Stimulated activated CD4-positive, alpha-beta T cell treated with anti-CD3 and anti-CD28 coated beads, Interleukin-1b, Interleukin-23, amount 100 ng/mL, for 24 hours (primary cell): ENCODE measurements around the gene AIG1.
"Not testable (repeated sequence)": the region's sequence is repeated elsewhere in the genome, so short reads cannot be mapped to it uniquely, and the experiment has no call there.

Source experiments
- DNase-seq, 4 experiments: peaks; one replicate each; pipeline ENCODE4 v3.0.0-alpha.2; 2020; ENCODE audit warnings: low read depth in 4 of 4, low spot score in 1 of 4

AIG1 gene, protein sequence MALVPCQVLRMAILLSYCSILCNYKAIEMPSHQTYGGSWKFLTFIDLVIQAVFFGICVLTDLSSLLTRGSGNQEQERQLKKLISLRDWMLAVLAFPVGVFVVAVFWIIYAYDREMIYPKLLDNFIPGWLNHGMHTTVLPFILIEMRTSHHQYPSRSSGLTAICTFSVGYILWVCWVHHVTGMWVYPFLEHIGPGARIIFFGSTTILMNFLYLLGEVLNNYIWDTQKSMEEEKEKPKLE

DNA sequence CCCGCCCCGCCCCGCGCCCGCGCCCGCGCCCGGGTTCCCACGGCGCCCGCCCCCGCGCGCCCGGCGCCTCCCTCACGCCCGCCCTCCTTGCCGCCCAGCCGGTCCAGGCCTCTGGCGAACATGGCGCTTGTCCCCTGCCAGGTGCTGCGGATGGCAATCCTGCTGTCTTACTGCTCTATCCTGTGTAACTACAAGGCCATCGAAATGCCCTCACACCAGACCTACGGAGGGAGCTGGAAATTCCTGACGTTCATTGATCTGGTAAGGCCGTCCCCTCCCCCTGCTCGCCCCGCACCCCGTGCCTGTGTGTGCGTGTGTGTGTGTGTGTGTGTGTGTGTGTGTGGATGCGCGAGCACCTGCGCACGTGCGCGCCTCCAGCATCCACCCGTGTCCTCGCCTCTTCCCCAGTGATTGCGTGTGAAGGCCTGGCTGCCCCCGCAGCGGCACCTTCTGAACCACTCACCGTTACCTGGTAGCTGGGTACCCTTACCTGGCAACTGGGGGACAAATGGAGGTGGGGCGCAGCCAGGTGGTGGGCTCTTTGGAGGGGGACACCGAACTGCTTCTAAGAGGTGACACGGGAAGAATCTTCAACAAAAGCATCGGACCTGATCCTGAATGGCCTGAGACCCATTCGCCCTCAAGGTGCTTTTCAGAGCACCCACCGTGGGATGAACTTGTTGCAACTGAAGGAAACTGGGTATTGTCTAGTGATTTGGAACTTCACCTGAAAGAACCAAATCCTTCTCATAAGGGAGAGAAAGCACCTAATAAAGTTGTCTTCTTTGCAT is at the start of gene AIG1:
TSS of gene AIG1 (plus strand) at position 84 of the 791 bp plus-strand sequence. CDS start at position 121, 37 bp downstream.
- peak; percentile 22 to 57 (median 26) for DNase-seq

DNA sequence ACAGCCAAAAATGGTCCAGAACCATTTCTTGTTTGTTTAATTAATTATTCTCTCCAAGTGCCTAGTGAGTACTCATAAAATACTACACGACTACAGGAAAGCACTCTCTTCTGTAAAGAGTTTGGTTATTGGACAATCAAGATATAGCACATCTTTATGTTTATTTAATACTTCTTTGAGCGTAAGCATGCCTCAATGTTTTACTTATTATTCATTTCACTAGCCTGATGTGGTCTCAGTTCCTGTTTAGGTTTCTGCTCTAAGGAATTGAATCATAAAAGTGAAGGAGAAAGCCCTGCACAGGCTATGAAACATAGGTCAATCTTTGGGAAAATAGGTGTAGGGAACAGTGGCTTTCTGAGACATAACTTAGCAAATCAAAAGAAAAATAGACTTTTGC is 45.9 kb upstream of the AIG1 start:
- no peak for DNase-seq

DNA sequence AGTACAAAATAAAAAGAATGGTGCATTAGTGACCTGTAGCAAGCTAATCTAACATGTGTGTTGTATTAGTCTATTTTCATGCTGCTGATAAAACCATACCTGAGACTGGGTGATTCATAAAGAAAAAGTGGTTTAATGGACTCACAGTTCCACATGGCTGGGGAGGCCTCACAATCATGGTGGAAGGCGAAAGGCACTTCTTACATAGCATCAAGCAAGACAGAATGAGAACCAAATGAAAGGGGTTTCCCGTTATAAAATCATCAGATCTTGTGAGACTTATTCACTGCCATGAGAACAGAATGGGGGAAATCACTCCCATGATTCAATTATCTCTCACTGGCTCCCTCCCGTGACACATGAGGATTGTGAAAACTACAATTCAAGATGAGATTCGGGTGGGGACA is 45.4 kb upstream of the AIG1 start:
- no peak for DNase-seq

DNA sequence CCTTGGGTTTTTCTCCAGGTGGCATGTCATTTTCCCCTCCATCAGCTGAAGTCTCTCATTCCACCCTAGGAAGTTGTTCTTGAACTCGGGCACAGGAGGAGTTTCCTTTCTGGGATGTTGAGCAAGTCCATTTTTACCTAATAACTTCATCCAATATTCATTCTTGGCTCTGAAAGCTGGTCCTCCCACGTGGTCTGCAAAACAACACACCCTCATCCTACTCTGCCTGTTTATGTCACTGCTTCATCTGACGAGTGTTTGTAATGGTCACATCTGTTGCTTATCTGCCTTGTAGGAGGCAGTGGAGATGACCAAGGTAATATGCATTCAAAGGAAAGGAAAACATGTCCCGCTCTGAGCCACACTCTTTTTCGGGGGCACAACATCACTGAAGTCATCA is 41.7 kb upstream of the AIG1 start:
- DNase-seq, result no peak

DNA sequence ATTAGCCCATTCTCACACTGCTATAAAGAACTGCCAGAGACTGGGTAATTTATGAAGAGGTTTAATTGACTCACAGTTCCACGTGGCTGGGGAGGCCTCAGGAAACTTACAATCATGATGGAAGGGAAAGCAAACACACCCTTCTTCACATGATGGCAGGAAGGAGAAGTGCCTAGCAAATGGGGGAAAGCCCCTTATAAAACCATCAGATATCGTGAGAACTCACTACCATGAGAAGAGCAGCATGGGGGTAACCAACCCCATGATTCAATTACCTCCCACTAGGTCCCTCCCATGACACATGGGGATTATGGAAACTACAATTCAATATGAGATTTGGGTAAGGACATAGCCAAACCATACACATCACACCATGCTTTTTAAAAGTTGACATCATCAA is 39.8 kb upstream of the AIG1 start:
- DNase-seq, result not testable (repeated sequence)

DNA sequence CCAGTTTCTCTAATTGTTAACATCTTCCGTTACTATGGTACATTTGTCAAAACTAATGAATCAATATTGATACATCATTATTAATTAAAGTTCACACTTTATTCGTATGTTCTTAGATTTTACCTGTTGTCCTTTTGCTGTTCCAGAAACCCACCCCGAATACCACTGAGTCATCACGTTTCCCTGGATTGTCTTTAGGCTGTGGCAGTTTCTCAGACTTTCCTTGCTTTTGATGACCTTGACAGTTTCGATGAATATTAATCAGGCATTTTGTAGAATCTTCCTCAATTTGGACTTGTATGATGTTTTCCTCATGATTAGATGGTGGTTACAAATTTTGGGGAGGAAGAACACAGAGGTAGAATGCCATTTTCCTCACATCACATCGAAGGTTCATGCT is 39.1 kb upstream of the AIG1 start:
- no peak for DNase-seq

DNA sequence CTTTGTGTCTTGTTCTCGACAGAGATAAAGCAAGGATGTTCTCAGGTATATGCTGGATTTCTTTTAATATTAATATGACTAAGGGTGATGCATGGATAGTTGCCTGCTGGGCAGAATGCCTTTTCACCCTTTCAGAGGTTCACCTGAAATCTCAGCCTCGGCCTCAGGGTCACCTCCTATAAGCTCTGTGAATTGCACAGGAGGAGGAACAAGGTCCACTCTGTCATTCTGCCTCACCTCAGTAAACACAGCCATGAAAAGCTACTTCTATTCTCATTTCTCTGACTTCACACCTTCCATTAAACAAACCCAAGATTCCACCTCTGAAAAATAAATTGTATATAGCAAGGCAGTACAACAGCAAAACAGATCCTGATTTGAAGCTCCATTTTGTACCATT is 38.1 kb upstream of the AIG1 start:
- DNase-seq, result no peak

DNA sequence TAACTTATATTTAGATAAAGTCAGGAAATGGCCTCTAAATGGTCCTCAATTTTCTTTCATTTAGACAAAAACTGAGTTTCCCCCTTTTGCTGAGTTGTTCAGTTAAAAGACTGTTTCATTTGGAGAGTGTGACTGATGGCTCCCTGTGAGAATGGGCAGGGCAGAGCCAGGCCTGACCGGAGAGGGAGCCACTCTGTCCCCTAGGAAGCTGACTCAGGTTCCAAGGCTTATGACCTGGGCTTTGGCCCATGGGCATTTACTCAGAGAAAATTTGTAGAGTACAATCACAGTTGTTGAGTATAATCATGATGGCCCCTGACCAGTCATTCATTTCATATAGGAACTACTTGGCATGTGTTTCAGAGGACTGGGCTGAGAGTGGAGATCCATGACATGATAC is 37.0 kb upstream of the AIG1 start:
- DNase-seq, result no peak

DNA sequence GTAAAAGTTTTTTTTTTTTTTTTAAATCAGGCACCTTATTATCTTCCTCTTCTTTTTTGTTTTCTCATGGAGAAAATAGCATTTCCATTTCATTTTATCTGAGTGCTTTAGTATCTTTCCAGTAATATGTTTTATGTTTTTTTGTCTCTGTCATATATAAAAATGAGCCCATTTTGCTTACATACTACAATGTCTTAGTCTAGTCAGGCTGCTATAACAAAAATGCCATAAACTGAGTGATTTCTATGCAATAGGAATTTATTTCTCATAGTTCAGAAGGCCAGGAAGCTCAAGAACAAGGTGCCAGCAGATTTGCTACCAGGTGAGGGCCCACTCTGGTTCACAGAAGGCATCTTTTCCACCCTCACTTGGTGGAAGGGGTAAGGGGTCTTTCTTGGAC is 35.7 kb upstream of the AIG1 start:
- no peak for DNase-seq

DNA sequence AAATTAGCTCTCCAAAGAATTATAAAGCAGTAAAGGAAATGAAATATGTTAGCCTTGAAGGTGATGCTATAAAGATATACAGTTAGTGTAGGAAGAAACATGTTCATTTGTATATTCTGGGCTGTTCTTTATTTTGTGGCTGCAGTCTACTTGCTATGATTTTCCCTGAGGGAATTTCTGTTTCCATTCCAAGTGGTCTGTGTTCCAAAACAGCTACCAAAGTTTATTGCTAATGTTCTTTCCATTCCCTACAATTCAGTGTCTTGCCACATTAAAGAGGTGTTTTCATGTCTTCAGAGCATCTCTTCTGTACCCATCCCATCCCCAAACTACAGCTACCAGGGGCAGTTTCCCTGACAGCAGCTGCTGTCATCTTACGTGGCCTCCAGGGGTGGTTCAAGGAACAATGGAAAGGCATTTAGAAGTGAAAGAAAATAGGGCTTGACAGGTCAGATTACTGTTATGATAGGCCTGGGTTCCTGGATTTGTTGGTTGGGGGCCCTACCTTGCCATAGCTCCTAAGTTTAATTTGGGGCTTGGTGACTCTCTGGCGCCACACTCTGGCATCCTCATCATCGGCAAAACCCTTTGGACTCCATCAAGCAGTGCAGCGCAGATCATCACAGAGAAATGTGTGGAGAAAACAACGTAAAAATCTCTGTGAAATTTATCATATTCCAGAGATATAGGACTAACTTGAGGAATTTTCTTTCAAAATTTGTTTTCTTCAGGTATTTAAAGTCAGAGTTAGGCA is 33.8 kb upstream of the AIG1 start:
- DNase-seq, result peak in 3 of 4 experiments; percentile 7 to 20 (median 14)

DNA sequence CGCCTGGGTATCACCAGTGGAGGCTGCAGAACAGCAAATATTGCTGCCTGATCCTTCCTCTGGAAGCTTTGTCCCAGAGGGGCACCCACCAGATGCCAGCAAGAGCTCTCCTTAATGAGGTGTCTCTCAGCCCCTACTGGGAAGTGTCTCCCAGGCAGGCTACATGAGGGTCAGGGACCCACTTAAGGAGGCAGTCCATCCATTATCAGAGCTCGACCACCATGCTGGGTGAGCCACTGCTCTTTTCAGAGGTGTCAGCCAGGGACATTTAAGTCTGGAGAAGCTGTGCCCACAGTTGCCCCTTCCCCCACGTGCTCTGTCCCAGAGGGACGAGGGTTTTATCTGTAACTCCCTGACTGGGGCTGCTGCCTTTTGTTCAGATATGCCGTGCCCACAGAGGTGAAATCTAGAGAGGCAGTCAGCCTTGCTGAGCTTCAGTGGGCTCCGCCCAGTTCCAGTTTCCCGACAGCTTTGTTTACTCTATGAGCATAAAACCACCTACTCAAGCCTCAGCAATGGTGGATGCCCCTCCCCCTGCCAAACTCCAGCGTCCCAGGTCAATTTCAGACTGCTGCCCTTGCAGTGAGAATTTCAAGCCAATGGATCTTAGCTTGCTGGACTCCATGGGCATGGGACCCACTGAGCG is 25.9 kb upstream of the AIG1 start:
- DNase-seq, result no peak

DNA sequence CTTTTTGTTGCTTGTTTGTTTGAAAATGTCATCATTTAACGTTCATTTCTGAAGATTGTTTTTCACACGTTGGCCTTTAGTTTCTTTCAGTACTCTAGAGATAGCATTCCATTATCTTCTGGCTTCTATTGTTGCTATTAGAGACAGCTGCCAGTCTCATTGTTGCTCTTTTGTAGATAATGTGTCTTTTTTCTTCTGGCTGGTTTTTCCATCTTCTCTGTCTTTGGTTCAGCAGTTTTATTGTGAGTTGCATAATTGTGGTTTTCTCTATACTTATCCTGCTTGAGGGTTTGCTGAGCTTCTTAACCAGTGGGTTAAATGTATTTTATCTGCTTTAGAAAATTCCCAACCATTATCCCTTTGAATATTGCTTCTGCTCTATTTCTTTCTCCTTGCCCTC is 23.2 kb upstream of the AIG1 start:
- DNase-seq, result no peak

DNA sequence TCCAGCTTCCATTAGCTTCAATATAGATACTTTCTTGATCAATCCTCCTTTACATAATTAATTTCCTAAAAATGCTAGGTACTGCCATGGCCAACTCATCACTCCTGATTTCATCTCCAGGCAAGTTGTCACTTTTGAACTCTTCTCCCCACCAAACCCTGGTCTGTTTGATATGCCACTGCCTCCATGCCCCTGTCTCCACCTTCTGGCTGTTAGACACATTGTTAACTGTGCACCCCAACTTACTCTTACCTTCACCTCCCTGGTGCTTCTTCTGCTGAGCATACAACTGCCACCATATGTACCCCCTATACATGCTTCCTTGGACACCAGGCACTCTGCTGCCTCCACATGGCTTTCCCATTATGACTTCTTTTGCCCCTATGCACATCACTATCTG is 21.9 kb upstream of the AIG1 start:
- DNase-seq, result no peak

DNA sequence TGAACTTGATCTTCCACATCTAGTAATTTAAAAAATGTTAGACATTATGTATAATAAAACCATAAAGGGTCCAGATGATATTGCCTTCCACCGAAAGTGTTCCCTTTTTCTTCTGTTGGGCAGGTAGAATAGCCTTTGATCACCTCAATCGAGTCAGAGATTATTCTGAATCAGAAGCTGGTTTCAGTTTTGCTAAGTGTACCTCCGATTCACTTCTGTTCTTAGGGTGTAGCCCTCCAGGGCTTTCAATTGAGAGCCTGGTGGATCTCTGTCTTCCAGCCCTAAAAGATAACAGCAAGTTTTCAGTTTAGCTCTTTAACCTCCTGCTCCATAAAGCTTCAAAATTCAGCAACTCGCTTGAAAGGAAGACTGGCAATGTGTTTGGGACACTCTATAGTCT is 21.1 kb upstream of the AIG1 start:
- DNase-seq, result no peak

DNA sequence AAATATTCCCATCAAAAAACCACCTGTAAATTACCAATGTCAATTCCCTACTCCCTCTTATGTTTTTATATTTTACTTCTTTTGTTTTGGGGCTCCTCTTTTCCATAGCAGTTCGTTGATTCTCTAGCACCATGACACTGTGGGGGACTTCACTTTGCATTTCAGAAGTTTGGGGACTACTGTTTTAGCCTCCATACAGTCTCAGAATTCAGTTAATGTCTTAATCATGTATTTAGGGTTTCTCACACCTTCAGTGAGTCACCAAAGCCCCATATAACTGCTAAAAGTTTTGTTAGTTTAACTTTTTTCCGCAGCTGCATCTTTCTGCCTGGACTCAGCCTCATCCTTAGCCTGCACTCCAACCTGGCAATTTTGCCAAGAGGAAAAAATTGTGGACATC is 20.7 kb upstream of the AIG1 start:
- no peak for DNase-seq

DNA sequence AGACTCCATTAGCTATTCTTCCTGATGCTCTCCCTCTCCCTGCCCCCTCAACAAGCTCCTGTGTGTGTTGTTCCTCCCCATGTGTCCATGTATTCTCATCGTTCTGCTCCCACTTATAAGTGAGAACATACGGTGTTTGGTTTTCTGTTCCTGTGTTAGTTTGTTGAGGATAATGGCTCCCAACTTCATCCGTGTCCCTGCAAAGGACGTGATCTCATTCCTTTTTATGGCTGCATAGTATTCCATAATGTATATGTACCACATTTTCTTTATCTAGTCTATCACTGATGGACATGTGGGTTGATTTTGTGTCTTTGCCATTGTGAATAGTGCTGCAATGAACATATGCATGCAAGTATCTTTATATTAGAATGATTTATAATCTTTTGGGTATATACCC is 16.3 kb upstream of the AIG1 start:
- not testable (repeated sequence) for DNase-seq

DNA sequence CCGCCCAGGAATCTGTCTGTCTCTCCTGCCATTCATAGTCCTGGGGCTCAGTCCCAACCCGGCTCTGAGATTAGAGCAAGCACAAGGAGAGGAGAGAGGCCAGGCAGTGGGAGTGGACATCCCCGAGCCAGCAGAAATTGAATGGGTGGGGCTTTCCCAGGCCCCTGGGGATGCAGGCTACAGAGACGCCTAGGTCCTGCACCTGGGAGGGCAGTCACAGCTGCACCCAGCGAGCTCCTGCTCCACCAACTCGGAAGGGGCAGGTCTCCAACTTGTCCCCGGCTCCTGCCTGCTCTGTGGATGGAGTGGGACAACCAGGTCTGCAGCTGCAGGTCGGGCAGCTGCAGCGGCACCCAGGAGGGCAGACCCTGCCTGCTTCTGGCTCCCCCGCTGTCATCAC is 11.1 kb upstream of the AIG1 start:
- DNase-seq, result no peak

DNA sequence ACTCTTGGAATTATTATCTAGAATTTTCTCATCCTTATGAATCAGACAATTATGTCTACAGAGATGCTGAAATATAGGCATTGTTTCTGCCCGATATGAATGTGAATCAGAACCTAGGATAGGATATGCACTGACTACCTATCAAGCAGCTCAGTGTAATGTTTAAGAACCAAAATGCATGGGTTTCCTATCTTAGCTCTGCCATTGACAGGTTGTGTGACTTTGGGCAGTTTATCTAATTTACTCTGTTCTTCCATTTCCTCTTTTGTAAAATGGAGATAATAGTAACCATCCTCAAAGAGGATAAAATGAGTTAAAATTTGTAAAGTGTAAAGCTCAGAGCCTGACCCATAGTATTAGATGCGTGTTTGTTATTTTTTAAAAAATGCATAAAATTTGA is 10.2 kb upstream of the AIG1 start:
- no peak for DNase-seq

DNA sequence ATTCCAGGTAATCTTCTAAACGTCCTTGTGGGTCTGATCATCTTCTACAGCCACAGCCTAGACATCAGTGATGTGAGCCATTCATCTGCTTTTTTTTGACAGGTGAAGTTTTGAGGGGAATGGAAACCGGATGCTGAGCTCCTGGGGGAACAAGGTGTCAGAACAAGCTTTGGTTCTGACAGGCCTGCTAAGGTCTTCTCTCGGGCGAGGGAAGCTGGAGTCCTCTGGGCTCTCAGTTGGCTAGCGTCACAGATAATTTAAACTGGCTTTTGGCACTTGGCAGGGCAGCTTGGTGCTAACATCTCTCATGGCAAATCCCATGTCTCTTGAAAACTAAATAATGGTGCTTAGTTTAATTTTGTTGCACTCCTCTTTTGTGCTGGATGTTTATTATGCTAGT is 8.4 kb upstream of the AIG1 start:
- no peak for DNase-seq

DNA sequence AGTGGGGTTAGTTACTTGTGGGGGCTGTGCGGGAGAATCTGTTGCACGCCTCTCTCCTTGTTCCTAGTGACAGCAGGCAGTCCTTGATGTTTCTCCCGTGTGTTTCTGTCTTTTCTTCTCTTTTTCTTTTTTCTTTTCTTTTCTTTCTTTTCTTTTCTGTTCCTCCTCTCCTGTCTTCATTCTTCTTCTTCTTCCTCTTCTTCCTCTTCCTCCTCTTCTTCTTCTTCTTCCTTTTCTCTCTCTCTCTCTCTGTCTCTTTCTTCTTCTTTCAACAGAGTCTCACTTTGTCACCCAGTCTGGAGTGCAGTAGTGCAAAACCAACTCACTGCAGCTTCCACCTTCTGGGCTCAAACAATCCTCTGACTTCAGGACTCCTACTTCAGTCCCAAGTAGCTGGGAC is 6.8 kb upstream of the AIG1 start:
- DNase-seq, result no peak

DNA sequence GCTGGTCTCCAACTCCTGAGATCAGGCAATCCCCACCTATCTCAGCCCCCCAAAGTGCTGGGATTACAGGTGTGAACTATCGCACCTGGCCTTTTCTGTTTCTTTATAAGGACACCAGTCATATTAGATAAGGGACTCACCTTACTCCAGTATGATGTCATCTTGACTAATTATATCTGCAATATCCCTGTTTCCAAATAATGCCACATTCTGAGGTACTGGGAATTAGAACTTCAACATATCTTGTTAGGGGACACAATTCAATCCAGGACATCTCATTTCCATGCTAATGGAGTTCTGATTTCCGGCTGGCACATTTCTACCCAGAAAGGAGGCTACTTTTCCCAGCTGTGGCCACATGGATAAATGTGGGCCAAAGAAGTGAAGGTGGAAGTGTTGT is 6.4 kb upstream of the AIG1 start:
- DNase-seq, result no peak

DNA sequence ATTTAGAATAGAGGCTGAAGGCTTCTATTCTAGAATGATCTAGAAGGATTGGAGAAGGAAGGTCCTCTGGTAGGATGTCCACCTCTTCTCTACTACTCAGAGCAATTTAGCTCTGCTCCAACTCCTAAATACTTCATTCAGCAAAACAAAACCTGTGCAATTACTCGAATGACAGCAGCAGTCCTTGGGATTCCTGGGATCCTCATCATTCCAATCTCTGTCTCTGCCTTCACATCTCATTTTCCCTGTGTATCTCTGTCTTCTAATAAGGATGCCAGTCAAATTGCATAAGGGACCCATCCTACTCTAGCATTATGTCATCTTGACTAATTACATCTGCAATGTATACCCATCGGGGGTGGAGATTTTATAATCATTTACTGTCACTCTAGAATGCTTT is 5.5 kb upstream of the AIG1 start:
- no peak for DNase-seq
